ENCODE measurements around the gene CCDC93. TPM values are rescaled to one million over a fixed set of nuclear protein-coding genes. Genes with fewer than 3 reads are reported as not detected.

The CCDC93 gene
- total and polyA plus RNA-seq, 2 of the 4 experiments (the other 2 are of a cell fraction), result 8.1 to 17.2 TPM

DNA sequence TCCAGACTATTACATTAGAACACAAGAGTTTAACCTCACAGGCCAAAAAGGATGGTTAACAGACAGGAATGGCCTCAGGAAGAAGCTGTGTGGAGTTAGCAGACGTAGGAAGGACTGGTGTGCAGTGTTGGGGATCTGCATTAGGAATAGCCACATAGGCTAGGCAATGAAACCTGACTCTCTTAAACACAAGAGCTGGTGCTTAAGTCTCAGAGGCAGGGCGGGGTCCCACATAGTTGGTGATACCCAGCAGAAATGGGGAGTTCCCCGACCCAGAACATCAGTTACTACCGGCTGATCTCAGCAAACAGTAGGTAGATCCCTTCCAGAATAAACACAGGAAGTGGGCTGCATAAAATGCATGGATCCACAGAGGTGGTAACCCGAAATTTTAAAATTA, 64.1 kb downstream of the CCDC93 start:
- peaks cover 44% of the 10 kb centered on the region for H3K36me3 ChIP-seq (ENCODE audit: control insufficient read depth, insufficient read depth, low read length)

More for the DNA sequence above, 64.1 kb downstream of the CCDC93 start:
- Histone ChIP-seq H3K4me2 (ENCODE audit: low read depth, low read length) (no peak overlapping the region), H2AK9ac (replicated peaks; ENCODE audit: low read depth, low read length, poor library complexity) (no peak overlapping the region), H2BK20ac (ENCODE audit: low read depth, low read length) (no peak overlapping the region), H3K27me3 (ENCODE audit: control insufficient read depth, insufficient read depth, low read length) (no peaks in the 10 kb centered on the region), H3K4me1 (ENCODE audit: control insufficient read depth, insufficient read depth, low read length) (no peaks in the 10 kb centered on the region), H2AFZ (replicated peaks; ENCODE audit: low read length, poor library complexity) (no peak overlapping the region), H3K9me3 (ENCODE audit: control insufficient read depth, insufficient read depth, low read length) (no peaks in the 10 kb centered on the region), H3K4me3 (ENCODE audit: insufficient read depth, low read depth, low read length) (no peak overlapping the region), H2AK5ac (ENCODE audit: low read depth, low read length) (no peak overlapping the region), H3K14ac (replicated peaks; ENCODE audit: low read depth, low read length) (no peak overlapping the region), H3K18ac (ENCODE audit: low read depth, low read length) (no peak overlapping the region), H3K27ac (ENCODE audit: insufficient read depth, low read length) (no peak overlapping the region), H3K9me1 (ENCODE audit: insufficient read depth, low read length) (peaks cover 6% of the 10 kb centered on the region; the same call in 1 of the 2 replicates), H3K56ac (ENCODE audit: extremely low read depth, insufficient read depth, low read length) (no peak overlapping the region), H3K9ac (ENCODE audit: low read depth, low read length) (no peak overlapping the region), H4K20me1 (ENCODE audit: insufficient read depth, low read length) (no peaks in the 10 kb centered on the region), H2BK120ac (ENCODE audit: low read depth, low read length) (no peak overlapping the region), H2BK5ac (ENCODE audit: low read depth, low read length, poor library complexity, severe bottlenecking) (no peak overlapping the region), H4K8ac (ENCODE audit: low read depth in 2 of 2, low read length in 2 of 2) (no peak overlapping the region), H4K5ac (ENCODE audit: low read depth, low read length) (no peak overlapping the region), H2BK15ac (ENCODE audit: low read depth, low read length) (no peak overlapping the region), H3K23ac (ENCODE audit: low read depth, low read length) (no peak overlapping the region), H3K79me1 (ENCODE audit: low read depth in 1 of 2, low read length in 2 of 2) (no peaks in the 10 kb centered on the region), H3K4ac (ENCODE audit: low read depth, low read length) (no peak overlapping the region), H4K91ac (ENCODE audit: insufficient read depth, low read depth, low read length) (no peak overlapping the region)
- DNase-seq (no peak), ATAC-seq (ENCODE audit: low read depth) (no peak)
- intact Hi-C loops (cut with micrococcal nuclease), result no loop called here
- POLR2A ChIA-PET (ENCODE audit: unreplicated experiment), result no interaction called here
- in situ Hi-C loops (cut with MboI; ENCODE audit: low sequenced_read_pairs), result no loop called here
- TF ChIP-seq MAZ (IDR thresholded peaks at IDR 0.05; ENCODE audit: borderline replicate concordance, low read depth, low read length) (no peak), POLR2A (IDR thresholded peaks at IDR 0.05; ENCODE audit: low read depth, low read length) (no peak), MXI1 (IDR thresholded peaks at IDR 0.05; ENCODE audit: borderline replicate concordance, low read depth, low read length) (no peak), SMC3 (IDR thresholded peaks at IDR 0.05; ENCODE audit: low read depth, low read length) (no peak), BHLHE40 (IDR thresholded peaks at IDR 0.05; ENCODE audit: low read depth, low read length) (no peak)
- TF ChIP-seq, protein P1, sequence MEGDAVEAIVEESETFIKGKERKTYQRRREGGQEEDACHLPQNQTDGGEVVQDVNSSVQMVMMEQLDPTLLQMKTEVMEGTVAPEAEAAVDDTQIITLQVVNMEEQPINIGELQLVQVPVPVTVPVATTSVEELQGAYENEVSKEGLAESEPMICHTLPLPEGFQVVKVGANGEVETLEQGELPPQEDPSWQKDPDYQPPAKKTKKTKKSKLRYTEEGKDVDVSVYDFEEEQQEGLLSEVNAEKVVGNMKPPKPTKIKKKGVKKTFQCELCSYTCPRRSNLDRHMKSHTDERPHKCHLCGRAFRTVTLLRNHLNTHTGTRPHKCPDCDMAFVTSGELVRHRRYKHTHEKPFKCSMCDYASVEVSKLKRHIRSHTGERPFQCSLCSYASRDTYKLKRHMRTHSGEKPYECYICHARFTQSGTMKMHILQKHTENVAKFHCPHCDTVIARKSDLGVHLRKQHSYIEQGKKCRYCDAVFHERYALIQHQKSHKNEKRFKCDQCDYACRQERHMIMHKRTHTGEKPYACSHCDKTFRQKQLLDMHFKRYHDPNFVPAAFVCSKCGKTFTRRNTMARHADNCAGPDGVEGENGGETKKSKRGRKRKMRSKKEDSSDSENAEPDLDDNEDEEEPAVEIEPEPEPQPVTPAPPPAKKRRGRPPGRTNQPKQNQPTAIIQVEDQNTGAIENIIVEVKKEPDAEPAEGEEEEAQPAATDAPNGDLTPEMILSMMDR (conservative IDR thresholded peaks at IDR 0.05; ENCODE audit: low read depth, low read length), result no peak
- no CpG with 5 or more reads among the region's 5 CpGs for WGBS, 2 experiments (ENCODE audit: extremely low coverage in 2 of 2, insufficient read length in 1 of 2)
- CTCF ChIA-PET, result no interaction called here
- no TSS peak for BruUV-seq (replicated peaks)
- dilution Hi-C loops (cut with HindIII; ENCODE audit: low sequenced_read_pairs, unreplicated experiment), result no loop called here

Data from IMR-90 (cell line).